ENCODE results near the gene CRHR1.
"Not testable (repeated sequence)": the region's sequence is repeated elsewhere in the genome, so short reads cannot be mapped to it uniquely, and the experiment has no call there.

CRHR1 gene

DNA sequence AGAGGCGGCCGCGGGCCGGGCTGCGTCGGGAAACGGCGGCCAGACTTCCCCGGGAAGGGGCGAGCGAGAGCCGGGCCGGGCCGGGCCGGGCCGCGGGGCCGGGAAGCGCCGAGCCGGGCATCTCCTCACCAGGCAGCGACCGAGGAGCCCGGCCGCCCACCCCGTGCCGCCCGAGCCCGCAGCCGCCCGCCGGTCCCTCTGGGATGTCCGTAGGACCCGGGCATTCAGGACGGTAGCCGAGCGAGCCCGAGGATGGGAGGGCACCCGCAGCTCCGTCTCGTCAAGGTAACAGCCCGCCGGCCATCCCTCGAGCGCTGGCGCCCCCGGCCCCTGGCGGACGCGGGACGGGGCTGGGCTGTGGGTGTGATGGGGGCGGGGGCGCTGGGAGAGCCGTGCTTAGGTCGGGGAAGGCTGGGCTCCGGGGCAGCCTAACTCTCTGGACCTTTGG lies at the start of gene CRHR1:
Gene CRHR1, plus strand, starts transcription at position 28 of the 448 bp plus-strand sequence. Its CDS starts 225 bp downstream, at position 253.
- no peak for DNase-seq

DNA sequence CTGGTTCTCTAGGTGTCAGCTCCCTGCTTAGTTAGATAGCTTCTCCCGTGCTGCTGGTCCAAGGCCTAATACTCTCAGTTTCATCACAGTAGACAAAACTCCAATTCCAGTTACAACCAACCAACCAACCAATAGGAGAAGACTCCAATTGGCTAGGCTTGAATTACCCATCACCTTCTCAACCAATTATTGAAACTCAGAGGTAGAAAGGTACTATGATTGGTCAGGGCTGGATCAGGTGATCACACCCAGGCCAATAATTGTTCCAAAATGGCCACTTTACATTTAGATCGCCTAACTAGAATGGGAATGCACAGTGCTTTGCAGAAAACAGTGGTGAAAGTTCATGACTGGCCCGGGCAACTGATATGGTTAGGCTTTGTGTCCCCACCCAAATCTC lies 49.5 kb upstream of the CRHR1 start:
- no peak for DNase-seq

DNA sequence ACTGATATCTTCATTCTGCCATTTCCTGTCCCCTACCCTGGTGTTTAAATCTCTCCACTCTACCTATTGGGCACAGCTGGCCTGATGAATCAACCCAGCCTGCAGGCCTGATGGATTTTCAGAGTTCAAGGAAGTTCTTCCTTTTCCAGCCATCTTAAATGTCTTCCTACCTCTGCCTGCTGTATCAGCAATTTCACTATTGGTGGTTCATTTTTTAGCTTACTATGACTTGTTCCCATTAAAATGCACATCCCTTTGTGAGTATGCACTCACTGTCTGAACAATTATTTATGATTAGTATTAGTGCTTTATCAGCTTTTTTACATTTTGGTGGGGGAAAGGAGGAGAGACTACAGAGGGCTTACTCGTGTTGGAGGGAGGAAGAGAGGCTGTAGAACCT lies 48.6 kb upstream of the CRHR1 start:
- no peak for DNase-seq

DNA sequence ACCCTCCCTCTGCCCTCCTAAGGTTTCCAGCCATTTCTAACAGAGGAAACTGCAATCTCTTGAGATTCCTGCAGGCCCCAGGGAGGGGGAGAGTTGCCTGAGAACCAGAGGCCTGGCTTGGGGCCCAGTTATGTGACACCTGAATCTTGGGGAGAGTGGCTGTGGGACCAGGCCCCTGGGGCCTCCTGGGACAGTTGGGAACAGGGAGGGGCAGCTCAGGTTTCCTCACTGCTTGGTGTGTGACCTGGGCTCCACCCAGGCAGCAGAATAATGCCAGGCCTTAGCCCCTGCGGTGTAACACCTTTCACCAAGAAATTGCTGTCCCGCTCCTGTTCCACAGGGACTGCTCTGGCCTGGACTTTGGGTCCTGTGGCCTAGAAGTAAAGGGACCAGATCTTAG lies 44.3 kb upstream of the CRHR1 start:
- no peak for DNase-seq

DNA sequence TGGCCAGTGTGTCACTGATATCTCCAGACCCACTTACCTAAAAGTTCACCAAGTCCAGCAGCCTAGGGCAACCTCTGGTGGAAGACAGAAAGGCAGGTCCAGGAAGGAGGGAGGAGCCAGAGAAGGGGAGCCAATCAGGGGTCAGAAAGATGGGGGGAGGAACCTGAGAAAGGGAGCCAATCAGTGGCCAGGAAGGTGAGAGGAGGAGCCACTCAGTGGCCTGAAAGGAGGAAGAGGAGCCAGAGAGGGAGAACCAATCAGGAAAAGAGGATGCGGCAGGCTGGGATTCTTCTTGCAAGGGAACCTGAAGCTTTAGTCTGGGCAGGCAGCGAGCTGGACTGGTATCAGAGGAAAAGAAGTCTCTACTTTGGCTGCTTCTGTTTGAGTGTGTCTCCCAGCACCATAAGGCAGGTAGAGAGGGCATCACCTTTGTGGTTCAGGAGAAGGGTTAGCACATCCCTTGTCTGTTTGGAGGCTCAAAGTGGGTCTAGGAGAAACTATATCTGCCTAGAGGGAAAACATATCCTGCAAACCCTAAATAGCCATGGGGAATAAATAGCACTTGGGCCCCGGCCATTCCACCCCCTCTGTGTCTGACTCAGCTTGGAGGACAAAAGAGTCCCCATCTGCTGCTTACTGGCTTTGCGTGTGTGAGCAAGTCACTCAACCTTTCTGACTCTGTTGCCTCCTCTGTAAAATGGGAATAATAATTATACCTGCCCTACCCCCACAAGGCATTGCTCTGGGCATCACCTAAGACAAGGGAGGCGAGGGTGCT lies 43.4 kb upstream of the CRHR1 start:
- peak; percentile 72 for DNase-seq

DNA sequence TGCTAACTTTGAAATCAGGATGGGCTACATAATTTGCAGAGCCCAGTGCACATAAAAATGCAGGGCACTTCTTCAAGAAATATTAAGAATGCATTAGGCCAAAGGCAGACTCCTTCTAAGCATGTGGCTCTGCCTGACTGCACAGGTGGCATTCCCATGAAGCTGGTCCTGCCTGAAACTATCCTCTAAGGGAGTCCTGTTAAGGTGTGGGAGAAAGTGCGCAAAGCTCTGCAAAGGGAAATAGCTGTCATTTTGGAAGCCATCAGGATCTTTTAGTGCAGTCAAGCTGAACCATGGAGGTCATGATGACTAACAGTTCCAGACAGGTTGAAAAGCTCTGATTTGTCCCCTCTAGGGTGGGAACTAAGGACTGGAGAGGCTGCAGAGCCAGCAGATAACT lies 41.9 kb upstream of the CRHR1 start:
- no peak for DNase-seq

DNA sequence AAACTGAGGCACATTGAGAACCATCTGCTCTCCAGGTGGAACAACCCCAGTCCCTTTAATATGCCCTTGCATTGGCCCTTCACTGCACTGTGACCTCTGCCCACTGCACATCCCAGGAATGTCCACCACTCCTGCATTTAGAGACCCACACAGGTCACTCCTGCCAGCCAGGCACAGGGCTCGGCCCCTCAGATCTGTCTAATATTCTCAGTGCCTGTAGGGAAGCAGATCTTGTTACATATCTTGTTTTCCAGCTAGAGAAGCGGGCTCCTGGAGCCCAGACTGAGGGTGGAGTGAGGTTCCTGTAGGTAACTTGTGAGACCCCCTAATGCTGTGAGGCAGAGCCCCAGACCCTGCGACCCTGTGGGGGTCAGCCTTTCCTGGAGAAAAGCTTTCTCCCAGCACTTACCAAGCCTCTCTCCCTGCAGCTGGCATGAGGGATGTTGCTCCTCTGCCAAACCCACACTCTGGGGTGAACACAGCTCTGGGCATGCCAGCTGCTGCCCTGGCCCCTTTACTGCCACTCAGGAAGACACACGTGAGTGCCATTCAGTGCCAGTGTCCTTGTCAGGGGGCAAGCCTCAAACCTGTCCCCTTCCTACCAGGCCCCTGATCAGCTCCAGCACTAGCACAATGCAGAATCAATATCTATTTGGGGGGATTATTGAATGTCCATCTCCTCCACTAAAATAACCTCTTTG lies 40.3 kb upstream of the CRHR1 start:
- no peak for DNase-seq

DNA sequence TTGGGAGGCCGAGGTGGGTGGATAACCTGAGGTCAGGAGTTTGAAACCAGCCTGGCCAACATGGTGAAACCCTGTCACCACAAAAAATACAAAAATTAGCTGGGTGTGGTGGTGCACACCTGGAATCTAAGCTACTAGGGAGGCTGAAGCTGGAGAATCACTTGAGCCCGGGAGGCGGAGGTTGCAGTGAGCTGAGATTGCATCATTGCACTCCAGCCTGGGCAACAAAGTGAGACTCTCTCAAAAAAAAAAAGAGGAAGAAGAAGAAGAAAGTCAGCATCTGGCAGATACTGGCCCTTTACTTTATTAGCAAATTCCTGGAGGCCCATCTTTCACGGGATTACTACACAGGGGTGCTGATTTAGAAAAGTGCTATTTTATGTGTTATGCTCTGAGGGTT lies 39.3 kb upstream of the CRHR1 start:
- not testable (repeated sequence) for DNase-seq

DNA sequence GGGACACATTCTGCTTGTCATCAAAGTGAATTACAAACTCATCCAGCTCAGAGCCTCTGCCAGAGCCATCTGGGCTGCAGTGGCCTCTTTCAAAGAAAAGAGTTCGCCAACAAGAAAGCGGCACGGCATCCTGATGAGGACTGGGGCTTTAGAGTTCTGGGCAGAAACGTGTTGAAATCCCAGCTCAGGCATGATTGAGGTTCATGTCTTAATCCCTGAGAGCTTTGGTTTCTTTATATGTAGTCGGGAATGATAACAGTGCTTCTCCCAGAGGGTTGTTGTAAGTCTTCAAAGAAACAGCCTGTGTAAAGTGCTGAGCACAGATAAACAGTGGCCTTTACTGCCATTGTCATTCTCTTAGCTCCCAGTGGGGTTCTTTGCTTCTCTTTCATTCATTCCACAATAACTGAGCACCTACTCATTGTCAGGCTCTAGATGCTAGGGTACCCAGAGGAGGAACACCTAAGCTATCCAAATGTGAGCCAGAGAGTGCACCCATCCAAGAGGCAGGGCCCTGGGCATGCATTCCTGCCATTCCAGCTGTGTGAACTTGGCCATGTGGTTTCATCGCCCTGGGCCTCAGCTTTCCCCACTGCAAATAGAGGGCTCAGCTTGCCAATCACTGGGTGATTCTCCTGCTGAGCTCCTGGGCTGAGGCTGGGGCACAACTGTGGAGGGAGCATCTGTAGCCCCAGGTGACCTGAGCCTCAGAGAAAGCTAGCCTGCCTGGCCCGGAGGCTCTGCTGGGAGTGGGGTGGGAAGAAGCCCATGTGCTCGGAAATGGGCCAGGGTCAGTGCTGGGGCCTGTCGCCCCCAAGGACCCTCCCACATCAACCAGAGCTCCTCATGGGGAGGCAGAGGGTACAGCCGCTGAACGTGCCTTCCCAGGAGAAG lies 38.3 kb upstream of the CRHR1 start:
- DNase-seq: peak; percentile 14

DNA sequence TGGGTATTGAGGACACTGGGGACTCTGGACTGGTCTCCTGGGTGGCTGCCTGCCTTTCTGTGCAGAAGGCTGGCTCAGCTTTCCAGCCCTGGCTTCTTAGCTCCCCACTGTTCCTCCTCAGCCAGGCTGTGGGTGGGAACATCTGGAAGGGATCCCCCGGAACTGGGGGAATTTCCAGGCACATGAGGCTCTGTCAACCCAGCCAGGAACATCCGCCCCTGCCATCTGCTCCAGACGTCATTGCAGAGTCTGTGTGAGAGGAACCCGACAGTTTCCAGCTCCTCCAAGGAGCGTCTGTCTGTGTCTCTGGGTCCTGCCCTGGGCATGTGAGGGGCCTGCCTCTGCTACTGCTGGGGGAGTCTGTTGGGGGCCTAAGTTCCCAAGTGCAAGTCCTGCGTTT lies 36.2 kb upstream of the CRHR1 start:
- no peak for DNase-seq

DNA sequence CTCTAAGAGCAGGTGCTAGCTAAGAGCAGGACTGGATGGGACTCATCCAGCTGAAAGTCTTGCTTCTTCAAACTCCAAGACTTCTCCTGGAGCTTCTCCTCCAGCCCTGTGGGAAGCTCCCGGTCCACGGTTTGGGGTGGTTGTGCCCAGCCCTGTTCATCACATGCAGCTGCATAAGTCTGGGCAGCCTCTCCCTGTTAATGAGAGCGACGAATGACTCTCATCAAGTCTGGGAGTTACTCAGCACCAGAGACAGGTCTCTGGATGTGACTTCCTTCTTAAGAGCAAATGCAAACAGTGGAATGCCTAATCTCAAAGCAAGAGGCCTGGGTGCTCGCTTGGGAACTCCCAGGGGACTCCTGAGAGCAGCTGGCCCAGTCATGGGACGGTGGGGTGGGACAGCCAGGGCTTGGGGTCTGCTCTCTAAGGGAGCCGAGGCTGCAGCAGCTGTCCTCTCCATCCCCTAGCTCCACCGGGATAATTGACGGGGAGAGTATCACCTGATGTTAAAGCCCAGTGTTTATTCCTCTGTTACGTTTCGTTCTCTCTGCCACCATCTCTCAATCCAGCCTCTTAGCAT lies 35.3 kb upstream of the CRHR1 start:
- DNase-seq: no peak

DNA sequence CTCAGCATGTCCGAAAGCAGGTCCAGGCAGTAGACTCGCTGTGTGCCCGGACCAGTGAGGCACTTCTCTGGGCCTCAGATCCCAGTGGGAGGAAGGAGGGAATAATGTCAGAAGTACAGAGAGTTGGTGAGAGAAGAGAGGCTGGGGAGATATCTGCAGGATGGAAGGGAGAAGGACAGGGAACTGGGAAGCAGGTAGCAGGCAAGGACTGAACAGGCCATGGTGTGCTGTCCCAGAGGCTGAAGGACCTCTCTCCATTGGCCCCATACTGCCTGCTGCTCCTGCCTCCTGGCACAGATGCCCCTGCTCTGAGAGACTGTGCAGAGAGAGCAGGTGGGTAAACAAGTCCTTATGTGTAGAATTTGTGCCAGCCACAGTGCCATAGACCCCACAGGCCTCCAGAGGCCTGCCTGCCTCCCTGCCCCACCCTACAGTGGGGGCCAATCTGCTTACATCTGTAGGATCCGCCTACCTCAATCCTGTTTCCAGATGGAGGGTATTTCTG lies 34.2 kb upstream of the CRHR1 start:
- no peak for DNase-seq

DNA sequence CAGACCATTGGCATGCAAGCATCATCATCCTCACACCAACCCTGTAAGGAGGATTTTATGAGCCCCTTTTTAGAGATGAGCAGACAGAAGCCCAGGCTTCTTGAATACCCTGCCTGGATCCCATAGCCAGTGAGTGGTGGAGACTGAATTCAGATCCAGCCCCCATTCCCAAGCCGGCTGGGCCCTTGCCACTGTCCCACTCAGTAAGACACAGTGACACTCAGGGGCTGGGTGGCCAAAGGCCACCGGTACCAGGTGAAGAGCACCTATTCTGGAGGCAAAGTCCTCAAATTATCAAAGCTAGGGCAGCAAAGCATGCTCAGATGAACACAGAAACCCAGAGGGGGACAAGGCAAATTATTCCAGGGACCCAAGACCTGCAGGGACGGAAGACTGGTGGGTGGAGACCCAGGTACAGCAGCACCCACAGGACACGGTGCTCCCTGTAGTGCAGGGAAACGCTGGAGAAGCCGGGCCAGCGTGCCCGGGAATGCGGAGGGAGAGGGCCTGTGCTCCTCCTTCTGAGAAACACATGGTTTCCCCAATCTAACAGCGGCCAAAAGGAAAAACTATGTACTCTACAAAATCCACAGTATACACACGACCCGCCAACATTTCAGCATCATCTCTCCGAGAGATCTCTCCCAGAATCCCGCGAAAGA lies 33.2 kb upstream of the CRHR1 start:
- no peak for DNase-seq

DNA sequence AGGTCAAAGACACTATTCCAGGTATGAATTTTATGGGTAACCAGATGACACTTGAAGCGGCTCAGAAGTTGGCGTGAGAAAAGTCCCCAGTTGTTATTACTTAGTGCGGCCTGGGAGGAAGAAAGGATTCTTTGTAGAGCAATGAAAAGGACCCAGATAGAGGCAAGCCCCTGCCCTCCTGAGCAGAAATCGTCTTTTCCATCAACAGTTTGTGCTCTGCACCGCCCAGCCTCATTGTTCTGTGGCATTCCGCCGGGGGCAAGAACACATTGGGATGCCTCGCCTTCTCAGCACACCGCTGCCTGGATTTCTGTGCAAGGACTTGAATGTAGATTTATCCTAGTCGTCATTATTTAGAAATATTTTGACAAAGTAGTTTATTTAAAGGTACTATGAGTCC lies 32.7 kb upstream of the CRHR1 start:
- no peak for DNase-seq

DNA sequence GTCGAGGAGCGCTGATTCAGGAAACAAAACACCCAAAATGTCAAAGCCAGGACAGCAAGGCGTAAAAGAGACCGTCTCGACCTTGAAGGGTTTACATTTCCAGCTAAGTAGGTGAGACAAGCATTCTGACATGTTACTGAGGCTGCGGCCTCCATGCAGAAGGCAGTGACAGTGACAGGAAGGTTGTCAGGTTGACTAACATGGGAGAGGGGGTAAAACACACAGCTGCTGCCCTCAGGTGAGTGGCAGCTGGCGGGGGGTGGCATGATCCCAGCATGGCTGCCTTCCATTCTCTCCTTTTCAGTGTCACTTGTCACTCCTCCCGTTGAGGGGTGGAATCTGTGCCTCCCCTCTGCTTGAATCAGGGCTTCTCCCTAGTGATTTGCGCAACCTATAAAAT lies 31.9 kb upstream of the CRHR1 start:
- DNase-seq: no peak

DNA sequence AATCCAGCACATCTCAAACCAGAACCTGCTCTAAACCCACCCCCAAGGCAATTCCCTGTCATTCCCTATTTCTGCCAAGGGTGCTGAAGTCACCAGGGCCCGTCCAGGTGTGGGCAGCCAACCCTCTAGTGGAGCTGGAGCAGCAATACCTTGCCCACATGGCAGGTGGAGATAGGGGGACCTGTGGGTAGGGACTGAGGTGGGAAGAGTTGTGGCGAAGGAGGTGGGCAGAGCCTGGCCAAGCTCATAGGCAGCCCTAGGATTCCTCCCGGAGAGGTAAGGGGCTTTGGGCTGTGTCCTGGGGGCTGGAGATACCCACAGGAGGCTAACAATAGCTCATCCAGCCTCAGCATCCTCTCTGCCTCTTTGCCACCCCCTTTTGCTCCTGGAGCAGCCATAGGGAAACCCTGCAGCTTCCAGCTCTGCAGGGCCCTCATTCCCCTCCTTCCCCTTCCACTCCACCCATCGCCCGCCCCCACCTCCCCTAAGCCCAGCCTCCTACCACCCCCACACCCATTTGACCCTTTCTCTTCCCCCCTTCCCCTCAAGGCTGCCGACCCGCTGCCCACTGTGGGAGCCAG lies 30.4 kb upstream of the CRHR1 start:
- no peak for DNase-seq

DNA sequence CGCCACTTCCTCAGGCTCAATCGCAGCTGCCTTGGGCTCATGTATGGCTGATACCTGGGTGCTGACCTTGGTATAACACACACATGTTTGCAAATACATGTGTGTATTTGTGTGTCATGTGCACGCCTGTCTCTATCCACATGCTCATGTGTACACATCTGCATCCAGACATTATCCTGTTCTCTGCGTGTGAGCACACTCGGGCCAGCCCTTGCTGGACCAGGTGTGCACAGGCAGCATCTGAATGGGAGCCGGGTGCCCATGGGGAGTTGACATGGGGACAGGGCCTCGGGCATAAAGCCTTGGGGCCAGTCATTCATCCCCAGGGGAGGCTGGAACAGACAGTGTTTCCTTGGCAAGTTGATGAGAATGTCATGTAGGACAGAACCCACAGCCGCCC lies 29.1 kb upstream of the CRHR1 start:
- DNase-seq: no peak

DNA sequence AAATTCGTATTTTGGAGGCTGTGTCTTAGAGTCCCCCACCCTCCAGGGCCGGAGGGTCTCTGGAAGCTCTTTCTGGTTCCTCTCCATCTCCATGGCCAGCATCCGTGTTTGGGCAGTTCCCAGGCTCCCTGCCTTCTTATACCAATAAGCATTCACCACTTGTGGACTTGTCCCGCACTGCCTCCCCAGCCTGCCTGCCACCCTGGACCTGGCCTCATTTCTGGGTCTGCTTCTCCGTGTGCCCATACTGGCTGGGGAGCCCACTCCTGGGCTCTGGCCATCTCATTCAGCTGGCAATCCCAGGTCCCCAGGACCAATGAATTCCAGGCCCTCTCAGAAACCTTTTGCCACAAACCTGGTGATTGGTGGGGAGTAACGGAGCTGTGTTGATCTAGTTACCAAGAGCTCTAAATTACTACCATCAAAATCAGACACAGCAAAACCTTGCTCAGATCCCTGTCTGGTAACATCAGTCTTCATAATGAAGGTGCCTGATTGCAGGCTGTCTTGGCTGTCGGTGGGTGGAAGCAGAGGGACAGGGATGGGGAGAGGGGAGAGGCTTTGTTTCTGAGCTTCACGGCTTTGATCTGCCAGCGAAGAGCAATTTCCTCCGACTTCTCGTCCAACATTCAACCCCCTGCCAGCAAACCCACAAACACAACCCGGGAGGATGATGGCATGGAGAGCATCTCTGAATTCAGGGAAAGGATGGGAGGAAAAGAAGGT lies 27.7 kb upstream of the CRHR1 start:
- DNase-seq: no peak

DNA sequence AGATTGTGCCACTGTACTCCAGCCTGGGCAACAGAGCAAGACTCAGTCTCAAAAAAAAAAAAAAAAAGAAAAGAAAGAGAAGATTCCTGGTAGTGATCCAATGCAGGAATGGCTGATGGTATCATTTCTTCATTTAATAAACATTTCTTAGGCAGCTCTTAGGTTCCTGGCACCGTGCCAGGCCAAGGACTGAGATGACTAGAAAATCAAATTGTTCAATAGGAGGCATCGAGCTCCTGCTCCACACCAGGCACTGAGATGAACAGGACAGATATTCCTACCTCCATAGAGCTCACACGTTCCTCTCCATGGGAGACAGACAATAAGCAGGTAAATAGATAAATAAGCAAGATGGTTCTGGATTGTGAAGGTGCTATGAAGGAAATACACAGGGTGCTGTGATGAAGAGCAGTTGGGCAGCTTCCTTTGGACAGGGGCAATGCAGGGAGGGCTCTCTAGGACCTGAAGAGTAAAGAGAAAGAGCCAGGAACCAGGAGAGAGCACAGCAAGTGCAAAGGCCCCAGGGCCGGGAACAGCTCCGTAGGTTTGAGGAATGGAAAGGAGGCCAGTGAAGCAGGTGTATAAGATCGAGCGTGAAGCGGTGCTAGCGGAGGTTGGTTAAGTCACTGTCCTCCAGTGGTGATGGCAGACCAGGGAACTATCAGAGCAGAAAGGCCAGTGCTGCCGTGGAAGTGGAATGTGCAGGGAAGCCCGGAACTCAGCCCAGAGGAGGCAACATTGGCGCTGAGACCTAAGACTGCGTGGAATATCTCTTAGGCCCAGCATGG lies 26.5 kb upstream of the CRHR1 start:
- no peak for DNase-seq

DNA sequence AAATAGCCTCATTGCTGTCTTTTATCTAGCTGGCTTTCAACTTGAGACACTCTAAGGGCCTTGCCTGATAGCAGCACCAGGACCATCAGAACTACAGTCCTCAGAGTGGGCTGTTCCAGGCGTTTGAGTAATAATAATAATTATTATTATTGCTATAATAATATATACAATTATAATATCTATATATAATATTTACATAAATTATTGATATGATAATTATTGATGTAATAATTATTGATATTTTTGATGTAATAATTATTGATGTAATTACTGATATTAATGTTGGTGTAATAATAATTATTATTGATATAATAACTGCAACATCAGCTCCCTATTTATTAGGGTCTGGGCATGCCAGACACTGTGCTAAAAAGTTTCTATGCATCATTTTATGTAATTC lies 25.6 kb upstream of the CRHR1 start:
- DNase-seq: no peak

Data from EL (cell line).